OCI-LY1 (cell line): ENCODE measurements around the gene GATA3.

ENCODE experiments used
- H2AFZ ChIP-seq: fragments of 200-600 bp; sonication (generic), shearing (Covaris generic); 2 replicates; pipeline ENCODE4 v1.6.0; 2014; ENCODE audit warnings: antibody characterized with exemption, mild to moderate bottlenecking, low read length
- H3F3A ChIP-seq: fragments of 200-600 bp; sonication (generic), shearing (Covaris generic); 2 replicates; pipeline ENCODE4 v1.6.0; 2014; ENCODE audit warnings: mild to moderate bottlenecking, antibody characterized with exemption, low read length, moderate library complexity; ENCODE audit not compliant: insufficient read depth
- H3K27ac ChIP-seq: fragments of 200-600 bp; sonication (generic); 2 replicates; pipeline ENCODE4 v1.5.1; 2014; ENCODE audit warnings: low read length, mixed run types, mild to moderate bottlenecking, low read depth; ENCODE audit not compliant: poor library complexity, severe bottlenecking
- H3K27me3 ChIP-seq: fragments of 200-600 bp; sonication (generic); 2 replicates; pipeline ENCODE4 v1.6.0; 2014; ENCODE audit warnings: antibody characterized with exemption, mild to moderate bottlenecking, low read length, moderate library complexity; ENCODE audit not compliant: insufficient read depth
- H3K36me3 ChIP-seq: fragments of 200-600 bp; sonication (generic); 2 replicates; pipeline ENCODE4 v1.6.1; 2014; ENCODE audit warnings: mild to moderate bottlenecking, antibody characterized with exemption, low read length, moderate library complexity, mixed read lengths; ENCODE audit not compliant: insufficient read depth
- H3K4me1 ChIP-seq: fragments of 200-600 bp; sonication (generic); 2 replicates; pipeline ENCODE4 v1.5.1; 2014; ENCODE audit warnings: mild to moderate bottlenecking, low read length, moderate library complexity; ENCODE audit not compliant: insufficient read depth, severe bottlenecking
- H3K4me2 ChIP-seq: fragments of 200-600 bp; sonication (generic), shearing (Covaris generic); 2 replicates; pipeline ENCODE4 v1.6.1; 2014; ENCODE audit warnings: low read length
- H3K4me3 ChIP-seq: fragments of 200-600 bp; sonication (generic); 2 replicates; pipeline ENCODE4 v1.5.1; 2014; ENCODE audit warnings: low read length, low read depth, mild to moderate bottlenecking, mixed read lengths; ENCODE audit not compliant: poor library complexity, severe bottlenecking
- H3K79me2 ChIP-seq: fragments of 200-600 bp; shearing (Covaris generic); 2 replicates; pipeline ENCODE4 v1.6.1; 2016; ENCODE audit warnings: mixed run types, low read length, mixed read lengths; ENCODE audit not compliant: insufficient read depth
- H3K9ac ChIP-seq: fragments of 200-600 bp; sonication (generic), shearing (Covaris generic); 2 replicates; pipeline ENCODE4 v1.6.1; 2014; ENCODE audit warnings: mild to moderate bottlenecking, low read length, mixed read lengths
- H3K9me2 ChIP-seq: fragments of 200-600 bp; sonication (generic), shearing (Covaris generic); 2 replicates; pipeline ENCODE4 v1.6.1; 2014; ENCODE audit warnings: low read depth, mild to moderate bottlenecking, low read length, mixed read lengths
- H3K9me3 ChIP-seq: fragments of 200-600 bp; shearing (Covaris generic); 2 replicates; pipeline ENCODE4 v1.6.1; 2014; ENCODE audit warnings: low read length, mixed read lengths
- H4K20me1 ChIP-seq: fragments of 200-600 bp; sonication (generic), shearing (Covaris generic); 2 replicates; pipeline ENCODE4 v1.6.0; 2016; ENCODE audit warnings: mild to moderate bottlenecking, low read length; ENCODE audit not compliant: insufficient read depth
- CTCF ChIP-seq: fragments of 200-600 bp; sonication (generic), shearing (Covaris generic); IDR thresholded peaks from 2 replicates; pipeline ENCODE4 v1.5.1; 2017; ENCODE audit warnings: mild to moderate bottlenecking, antibody characterized with exemption, low read length, moderate library complexity, mixed read lengths
- EZH2 ChIP-seq: fragments of 200-600 bp; sonication (generic), shearing (Covaris generic); IDR thresholded peaks from 2 replicates; pipeline ENCODE4 v1.8.0; 2017; ENCODE audit warnings: borderline replicate concordance, mixed run types, mild to moderate bottlenecking, antibody characterized with exemption, low read length, moderate library complexity, mixed read lengths

GATA3 gene

DNA sequence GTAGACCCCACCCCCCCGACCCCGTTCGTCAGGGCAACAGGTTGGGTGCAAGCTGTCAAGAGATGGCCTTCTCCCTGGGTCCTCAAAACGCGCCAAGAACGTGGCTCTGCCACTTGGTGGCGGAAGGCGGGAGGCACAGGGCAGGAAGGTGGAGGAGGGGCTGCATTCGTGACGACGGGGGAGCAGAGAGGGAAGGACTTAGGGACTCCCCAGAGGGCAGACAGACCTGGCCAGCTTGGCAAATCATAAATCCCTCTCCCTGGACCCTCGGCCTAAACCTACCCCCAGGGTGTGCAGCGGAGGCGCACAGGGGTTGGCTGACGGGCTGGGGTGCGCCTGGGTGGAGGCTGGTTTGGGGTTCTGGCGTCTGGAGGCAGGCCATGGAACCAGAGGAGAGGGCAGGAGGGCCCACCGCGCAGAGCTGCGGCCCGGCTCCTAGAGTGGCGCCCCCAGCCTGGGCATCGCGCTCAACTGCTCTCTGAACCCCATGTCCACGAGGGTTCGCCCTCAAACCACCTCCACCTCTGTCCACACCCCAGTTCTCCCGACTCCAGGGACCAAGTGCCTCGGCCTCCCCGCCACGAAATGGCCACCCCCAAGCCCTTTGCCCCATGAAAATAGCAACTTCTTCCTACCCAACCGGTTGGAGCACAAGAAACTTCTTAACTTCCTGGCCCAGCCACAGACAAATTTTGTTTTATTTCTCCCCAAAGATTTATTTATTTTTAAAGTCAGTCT is 10.8 kb upstream of the GATA3 start:
- Histone ChIP-seq H3K9ac (no peak overlapping the region), H3K4me2 (no peak overlapping the region), H3K4me1 (no peaks in the 10 kb centered on the region), H3K9me3 (no peaks in the 10 kb centered on the region), H3K9me2 (no peaks in the 10 kb centered on the region), H3K36me3 (no peaks in the 10 kb centered on the region), H3K27me3 (no peaks in the 10 kb centered on the region), H4K20me1 (no peaks in the 10 kb centered on the region), H2AFZ (no peak overlapping the region), H3K79me2 (no peaks in the 10 kb centered on the region), H3K27ac (no peak overlapping the region), H3K4me3 (no peak overlapping the region), H3F3A (no peaks in the 10 kb centered on the region)
- TF ChIP-seq EZH2 = no peak

DNA sequence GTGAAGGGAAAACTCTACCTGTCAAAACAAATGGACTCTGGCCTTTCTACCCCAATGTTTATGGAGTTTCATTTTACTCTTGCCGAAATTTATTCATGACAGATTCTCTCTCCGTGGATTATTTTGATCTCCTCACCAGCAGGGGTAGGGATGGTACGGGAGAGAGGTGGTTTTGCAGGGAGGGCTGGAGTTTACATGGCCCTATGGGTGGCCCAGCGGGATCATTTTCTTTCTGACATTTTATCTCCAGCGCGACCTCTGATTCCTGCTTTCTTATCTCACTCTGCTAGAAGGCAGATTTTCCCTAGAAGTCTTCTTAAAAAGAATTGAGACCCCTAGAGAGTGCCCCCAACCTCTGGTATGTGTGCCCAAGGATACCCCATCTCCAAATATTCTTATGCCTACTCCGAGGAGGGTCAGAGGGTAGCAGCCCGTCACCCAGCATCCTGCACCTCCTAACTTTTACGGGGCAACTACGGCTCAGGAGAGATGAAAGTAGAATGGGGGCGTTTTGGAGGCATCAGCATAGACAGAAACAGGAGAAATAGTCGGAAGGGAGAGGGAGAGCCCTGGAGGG is 10.1 kb upstream of the GATA3 start:
- Histone ChIP-seq H2AFZ (no peak overlapping the region), H3K4me2 (no peak overlapping the region)

DNA sequence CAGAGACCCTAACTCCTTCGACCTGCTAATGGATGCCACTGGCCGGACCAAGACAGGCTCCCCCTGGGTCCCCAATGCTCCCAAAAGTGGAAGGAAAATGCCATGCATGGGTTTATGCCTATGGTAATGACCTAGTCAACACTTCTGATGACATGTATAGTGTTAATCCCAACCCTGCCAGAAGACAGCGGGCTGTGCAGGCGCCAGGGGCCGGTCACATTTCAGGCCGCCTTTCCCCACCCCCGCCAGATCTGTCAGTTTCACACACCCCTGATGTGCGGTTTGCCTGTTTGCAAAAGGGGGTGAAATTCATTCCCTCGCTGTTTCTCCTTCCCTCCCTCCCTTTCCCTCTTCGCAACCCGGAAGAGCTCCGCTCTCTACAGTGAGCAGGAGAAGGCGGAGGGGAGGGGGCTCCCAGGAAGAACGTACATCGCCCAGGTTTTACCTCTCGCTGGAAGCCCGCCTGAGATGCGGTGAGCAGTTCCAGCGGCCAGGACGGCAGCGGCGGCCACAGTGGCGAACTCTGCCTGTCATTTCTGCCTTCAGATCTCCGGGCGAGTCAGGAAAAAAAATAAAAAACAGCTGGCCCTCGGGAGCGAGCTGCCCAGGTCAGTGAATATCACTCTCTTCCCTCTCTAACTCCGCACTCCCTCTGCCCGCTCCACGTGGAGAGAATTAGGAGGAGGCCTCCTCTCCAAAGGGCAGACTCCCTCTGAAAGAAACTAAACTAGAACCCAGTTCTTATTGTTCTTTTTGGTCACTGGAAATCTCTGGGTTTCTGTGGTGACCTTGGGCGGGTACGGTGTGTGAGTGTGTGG is 9.4 kb upstream of the GATA3 start:
- no peaks in the 10 kb centered on the region for H3F3A ChIP-seq
- no peak overlapping the region for H3K27ac ChIP-seq
- H2AFZ ChIP-seq = no peak overlapping the region
- no peaks in the 10 kb centered on the region for H3K9me3 ChIP-seq
- no peaks in the 10 kb centered on the region for H4K20me1 ChIP-seq
- no peaks in the 10 kb centered on the region for H3K9me2 ChIP-seq
- H3K36me3 ChIP-seq = no peaks in the 10 kb centered on the region
- no peaks in the 10 kb centered on the region for H3K79me2 ChIP-seq
- no peak overlapping the region for H3K4me2 ChIP-seq
- H3K4me1 ChIP-seq = no peaks in the 10 kb centered on the region
- TF ChIP-seq CTCF (no peak), EZH2 (no peak)
- H3K9ac ChIP-seq = no peak overlapping the region
- no peak overlapping the region for H3K4me3 ChIP-seq
- H3K27me3 ChIP-seq = no peaks in the 10 kb centered on the region

More for the DNA sequence above, 10.1 kb upstream of the GATA3 start:
- Histone ChIP-seq H4K20me1 (no peaks in the 10 kb centered on the region), H3K27me3 (no peaks in the 10 kb centered on the region), H3K9ac (no peak overlapping the region), H3K4me3 (no peak overlapping the region), H3K79me2 (no peaks in the 10 kb centered on the region), H3K9me2 (no peaks in the 10 kb centered on the region), H3F3A (no peaks in the 10 kb centered on the region), H3K4me1 (no peaks in the 10 kb centered on the region), H3K9me3 (no peaks in the 10 kb centered on the region), H3K36me3 (no peaks in the 10 kb centered on the region), H3K27ac (no peak overlapping the region)
- TF ChIP-seq CTCF = no peak
- TF ChIP-seq EZH2 = no peak
